K562 (cell line): ENCODE results near the gene PPA2. TPM values are rescaled to one million over a fixed set of nuclear protein-coding genes. Genes with fewer than 3 reads are reported as not detected.

ENCODE experiments used
- CC2D1A ChIP-seq: fragments of 450-650 bp; IDR thresholded peaks from 2 replicates; pipeline ENCODE4 v1.6.1; 2017; ENCODE audit warnings: mild to moderate bottlenecking
- HLTF ChIP-seq: fragments of 450-650 bp; IDR thresholded peaks from 2 replicates; pipeline ENCODE4 v1.6.1; 2016
- MTA3 ChIP-seq: fragments of 450-650 bp; formaldehyde crosslinking; IDR thresholded peaks from 2 replicates; pipeline ENCODE4 v1.6.1; 2017; ENCODE audit warnings: mild to moderate bottlenecking, borderline replicate concordance
- NFIC ChIP-seq: fragments of 450-650 bp; IDR thresholded peaks from 2 replicates; pipeline ENCODE4 v1.6.1; 2017; ENCODE audit warnings: mild to moderate bottlenecking, inconsistent platforms
- REST ChIP-seq, 2 experiments: fragments of 450-650 bp; formaldehyde crosslinking in 1 of 2; IDR thresholded peaks; 2 replicates each; pipeline versions ENCODE4 v1.4.0 to v1.6.1; 2014 to 2020; ENCODE audit warnings: mild to moderate bottlenecking in 2 of 2, borderline replicate concordance in 1 of 2, low read depth in 1 of 2
- SAFB ChIP-seq: fragments of 200-400 bp; formaldehyde crosslinking; IDR thresholded peaks from 2 replicates; pipeline ENCODE4 v1.6.1; 2017; ENCODE audit warnings: low read depth, low read length, borderline replicate concordance
- SMARCA4 ChIP-seq: fragments of 450-650 bp; IDR thresholded peaks from 2 replicates; pipeline ENCODE4 v1.6.1; 2016
- ZFX ChIP-seq: sonication (generic); formaldehyde crosslinking; IDR thresholded peaks from 2 replicates; pipeline ENCODE4 v1.8.0; 2022; ENCODE audit warnings: mild to moderate bottlenecking, missing genetic modification reagents, moderate library complexity
- ZZZ3 ChIP-seq: fragments of 450-650 bp; IDR thresholded peaks from 2 replicates; pipeline ENCODE4 v1.6.1; 2016; ENCODE audit warnings: antibody characterized with exemption, mild to moderate bottlenecking, moderate library complexity
- polyA plus RNA-seq, 8 experiments: library from polyadenylated mRNA; depleted of rRNA in 4 of 8; stranded (reverse) in 5 of 8; unstranded in 3 of 8; fragments of >200 nt; fragmentation: Nextera tagmentation in 2 of 8; fragmentation: Illumina TruSeq in 1 of 8; extraction: Ambion mirVana in 2 of 8; extraction: Trizol in 1 of 8; gene quantifications; 2 replicates each; pipeline versions ENCODE4 v1.2.1 to v1.2.3, GENCODE V29; 2011 to 2014; ENCODE audit warnings: inconsistent platforms in 1 of 8, missing spikeins in 1 of 8
- total RNA-seq, 7 experiments: library from RNA; depleted of rRNA in 6 of 7; stranded (reverse); fragments of >200 nt in 6 of 7; fragmentation: Illumina TruSeq in 2 of 7; extraction: Trizol in 2 of 7; gene quantifications; 2 replicates each; pipeline versions ENCODE4 v1.2.1 to v1.2.3, GENCODE V29; 2011 to 2021; ENCODE audit warnings: low replicate concordance in 1 of 7
- TF ChIP-seq, protein P1 (sequence below): fragments of 450-650 bp; formaldehyde crosslinking; IDR thresholded peaks from 2 replicates; pipeline ENCODE4 v1.4.0; 2020; ENCODE audit warnings: mild to moderate bottlenecking, moderate library complexity
- TF ChIP-seq, protein P2 (sequence below), 3 experiments: IDR thresholded peaks in 2 of 3; conservative IDR thresholded peaks in 1 of 3; 2 replicates each; pipeline ENCODE4 v1.5.1; 2011 to 2012; ENCODE audit warnings: low read length in 3 of 3, mild to moderate bottlenecking in 3 of 3, control low read depth in 2 of 3, improper control_type of control experiment in 1 of 3, inconsistent platforms in 1 of 3, low read depth in 1 of 3, mixed read lengths in 1 of 3, moderate library complexity in 1 of 3; ENCODE audit not compliant: insufficient read depth in 2 of 3

The PPA2 gene
- total and polyA plus RNA-seq, 9 of the 15 experiments (the other 6 are each of a cell fraction or from before 2014, with no cell fraction given) = 48.3 to 190 (median 109) TPM

DNA sequence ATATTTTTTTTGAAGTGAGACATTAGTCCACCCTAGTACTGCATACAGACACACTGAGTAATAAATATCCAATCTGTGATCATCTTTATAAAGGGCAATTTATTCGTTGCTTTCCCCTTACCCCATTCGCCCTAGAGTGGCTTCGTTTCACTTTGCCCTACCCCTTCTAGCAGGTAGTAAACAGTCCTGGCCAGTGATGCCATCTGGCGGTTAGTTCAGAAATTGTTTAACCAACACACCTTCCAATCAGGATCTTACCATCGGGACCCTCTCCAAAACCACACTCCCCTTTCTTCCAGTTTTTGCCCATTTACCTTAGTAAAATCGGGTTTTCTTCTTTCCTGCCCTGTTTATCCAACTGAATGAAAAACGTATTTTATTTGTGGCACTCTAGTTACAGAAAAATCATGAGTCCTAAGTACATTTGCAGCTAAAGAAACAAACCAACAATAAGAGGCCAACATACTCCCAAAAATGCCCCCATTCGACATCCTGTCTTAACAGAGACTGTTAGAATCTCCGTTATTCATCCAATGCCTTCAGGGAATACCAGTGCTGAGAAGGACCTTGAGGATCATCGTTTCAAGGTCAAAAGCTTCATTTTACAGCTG lies 2.2 kb downstream of the PPA2 start (continued):
- TF ChIP-seq CC2D1A = peak; percentile 67
- TF ChIP-seq HLTF = no peak
- TF ChIP-seq, protein P1, sequence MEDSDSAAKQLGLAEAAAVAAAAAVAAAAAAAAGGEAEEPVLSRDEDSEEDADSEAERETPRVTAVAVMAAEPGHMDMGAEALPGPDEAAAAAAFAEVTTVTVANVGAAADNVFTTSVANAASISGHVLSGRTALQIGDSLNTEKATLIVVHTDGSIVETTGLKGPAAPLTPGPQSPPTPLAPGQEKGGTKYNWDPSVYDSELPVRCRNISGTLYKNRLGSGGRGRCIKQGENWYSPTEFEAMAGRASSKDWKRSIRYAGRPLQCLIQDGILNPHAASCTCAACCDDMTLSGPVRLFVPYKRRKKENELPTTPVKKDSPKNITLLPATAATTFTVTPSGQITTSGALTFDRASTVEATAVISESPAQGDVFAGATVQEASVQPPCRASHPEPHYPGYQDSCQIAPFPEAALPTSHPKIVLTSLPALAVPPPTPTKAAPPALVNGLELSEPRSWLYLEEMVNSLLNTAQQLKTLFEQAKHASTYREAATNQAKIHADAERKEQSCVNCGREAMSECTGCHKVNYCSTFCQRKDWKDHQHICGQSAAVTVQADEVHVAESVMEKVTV (CRISPR knock-in tag) = peak; percentile 41
- no peak for TF ChIP-seq ZZZ3
- TF ChIP-seq MTA3 = 0 out of 2 replicates have a peak, but pooled peaks have one; percentile 30
- TF ChIP-seq NFIC = 0 out of 2 replicates have a peak, but pooled peaks have one; percentile 5
- no peak for TF ChIP-seq ZFX (CRISPR knock-in tag)
- peak; percentile 70; the same call in 1 of the 2 replicates for TF ChIP-seq REST (IDR thresholded peaks at IDR 0.05; ENCODE audit: borderline replicate concordance)
- TF ChIP-seq REST (CRISPR knock-in tag; IDR thresholded peaks at IDR 0.05; ENCODE audit: low read depth) = no peak
- no peak for TF ChIP-seq SAFB
- TF ChIP-seq SMARCA4 = peak; percentile 23; the same call in 1 of the 2 replicates
- TF ChIP-seq, protein P2, sequence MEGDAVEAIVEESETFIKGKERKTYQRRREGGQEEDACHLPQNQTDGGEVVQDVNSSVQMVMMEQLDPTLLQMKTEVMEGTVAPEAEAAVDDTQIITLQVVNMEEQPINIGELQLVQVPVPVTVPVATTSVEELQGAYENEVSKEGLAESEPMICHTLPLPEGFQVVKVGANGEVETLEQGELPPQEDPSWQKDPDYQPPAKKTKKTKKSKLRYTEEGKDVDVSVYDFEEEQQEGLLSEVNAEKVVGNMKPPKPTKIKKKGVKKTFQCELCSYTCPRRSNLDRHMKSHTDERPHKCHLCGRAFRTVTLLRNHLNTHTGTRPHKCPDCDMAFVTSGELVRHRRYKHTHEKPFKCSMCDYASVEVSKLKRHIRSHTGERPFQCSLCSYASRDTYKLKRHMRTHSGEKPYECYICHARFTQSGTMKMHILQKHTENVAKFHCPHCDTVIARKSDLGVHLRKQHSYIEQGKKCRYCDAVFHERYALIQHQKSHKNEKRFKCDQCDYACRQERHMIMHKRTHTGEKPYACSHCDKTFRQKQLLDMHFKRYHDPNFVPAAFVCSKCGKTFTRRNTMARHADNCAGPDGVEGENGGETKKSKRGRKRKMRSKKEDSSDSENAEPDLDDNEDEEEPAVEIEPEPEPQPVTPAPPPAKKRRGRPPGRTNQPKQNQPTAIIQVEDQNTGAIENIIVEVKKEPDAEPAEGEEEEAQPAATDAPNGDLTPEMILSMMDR (IDR thresholded peaks at IDR 0.05 in 2 of 3, conservative IDR thresholded peaks at IDR 0.05 in 1 of 3; ENCODE audit: insufficient read depth in 2 of 3, low read depth in 1 of 3, low read length in 3 of 3) = peak; percentile 68 to 75 (median 70)
